B cell (primary cell): ENCODE data around the gene AK4. TPM values are rescaled to one million over a fixed set of nuclear protein-coding genes. Genes with fewer than 3 reads are reported as not detected.

Experiments used
- ATAC-seq: fragments of 200-7000 bp; cut with Tn5 transposase; one replicate; pipeline ENCODE4 v1.10.0; 2021; ENCODE audit warnings: low read depth, mild to moderate bottlenecking, moderate number of reproducible peaks, moderate library complexity
- CTCF ChIA-PET: fragments of 350-600 bp; sonication (Branson Sonifier 250); formaldehyde crosslinking; loops from one replicate; lab custom pipeline; 2021; ENCODE audit warnings: antibody characterized with exemption, inconsistent platforms; lab: Charles Lee
- POLR2A ChIA-PET: fragments of 350-600 bp; sonication (Branson Sonifier 250); formaldehyde crosslinking; loops from one replicate; lab custom pipeline; 2021; ENCODE audit warnings: antibody characterized with exemption; lab: Charles Lee
- DNase-seq: peaks from one replicate; pipeline ENCODE4 v3.0.0; 2013
- H2AFZ ChIP-seq: 2 replicates; pipeline ENCODE4 v1.6.1; 2012; ENCODE audit warnings: mild to moderate bottlenecking, low read depth, low read length; ENCODE audit not compliant: insufficient read depth, poor library complexity, severe bottlenecking
- H3K27ac ChIP-seq, 2 donors: 1 replicate in 1 of 2; 2 replicates in 1 of 2; pipeline ENCODE4 v1.5.1; 2012 to 2013; ENCODE audit warnings: low read length in 2 of 2, mild to moderate bottlenecking in 2 of 2, moderate library complexity in 1 of 2
- H3K27me3 ChIP-seq, 4 experiments: fragments of 200-600 bp in 1 of 4; sonication (generic) in 1 of 4; replicated peaks in 1 of 4; 1 replicate in 2 of 4; 2 replicates in 2 of 4; pipeline versions ENCODE4 v1.6.1 to v1.7.0; 2013 to 2016; ENCODE audit warnings: low read length in 3 of 4, mild to moderate bottlenecking in 2 of 4, mixed read lengths in 1 of 4, moderate library complexity in 1 of 4; ENCODE audit not compliant: insufficient read depth in 4 of 4, control insufficient read depth in 3 of 4; ENCODE audit errors: control extremely low read depth in 1 of 4
- H3K36me3 ChIP-seq, 2 experiments: replicated peaks in 1 of 2; 1 replicate in 1 of 2; 2 replicates in 1 of 2; pipeline versions ENCODE4 v1.6.1 to v1.7.1; 2013; ENCODE audit warnings: low read length in 1 of 2; ENCODE audit not compliant: insufficient read depth in 2 of 2, control insufficient read depth in 1 of 2; ENCODE audit errors: control extremely low read depth in 1 of 2, extremely low read depth in 1 of 2
- H3K4me1 ChIP-seq, 2 donors: fragments of 200-600 bp in 1 of 2; sonication (generic) in 1 of 2; 1 replicate in 1 of 2; 2 replicates in 1 of 2; pipeline versions ENCODE4 v1.5.1 to v1.6.1; 2013 to 2017; ENCODE audit warnings: low read length in 2 of 2; ENCODE audit not compliant: control insufficient read depth in 2 of 2, insufficient read depth in 2 of 2
- H3K4me2 ChIP-seq: replicated peaks from 2 replicates; pipeline ENCODE3; 2012; ENCODE audit warnings: mild to moderate bottlenecking, low read depth, low read length; ENCODE audit not compliant: poor library complexity, severe bottlenecking
- H3K4me3 ChIP-seq, 5 experiments: fragments of 200-600 bp in 1 of 5; sonication (generic) in 1 of 5; 1 replicate in 3 of 5; 2 replicates in 2 of 5; pipeline versions ENCODE4 v1.5.1 to v1.7.0; 2011 to 2016; ENCODE audit warnings: low read length in 4 of 5, mild to moderate bottlenecking in 4 of 5, low read depth in 2 of 5, control low read depth in 1 of 5, moderate library complexity in 1 of 5; ENCODE audit not compliant: insufficient read depth in 1 of 5; ENCODE audit errors: control extremely low read depth in 1 of 5, extremely low read depth in 1 of 5
- H3K79me2 ChIP-seq: fragments of 200-600 bp; sonication (generic); one replicate; pipeline ENCODE4 v1.6.0; 2016; ENCODE audit warnings: low read length; ENCODE audit not compliant: control insufficient read depth, insufficient read depth
- H3K9ac ChIP-seq: fragments of 200-600 bp; sonication (generic); 2 replicates; pipeline ENCODE4 v1.6.1; 2017; ENCODE audit warnings: mild to moderate bottlenecking, low read length, moderate library complexity
- H3K9me3 ChIP-seq, 3 donors: one replicate each; pipeline versions ENCODE4 v1.6.1 to v1.7.1; 2013; ENCODE audit warnings: low read length in 2 of 3; ENCODE audit not compliant: control insufficient read depth in 2 of 3, insufficient read depth in 1 of 3; ENCODE audit errors: control extremely low read depth in 1 of 3
- H4K20me1 ChIP-seq: 2 replicates; pipeline ENCODE4 v1.6.0; 2012; ENCODE audit warnings: mild to moderate bottlenecking, low read length; ENCODE audit not compliant: insufficient read depth, control insufficient read depth, poor library complexity, severe bottlenecking
- H3K27ac Mint-ChIP-seq: one replicate; pipeline ENCODE4 v1.8.0; 2021; ENCODE audit warnings: mixed read lengths
- H3K27me3 Mint-ChIP-seq: one replicate; pipeline ENCODE4 v1.8.0; 2021; ENCODE audit warnings: mixed read lengths
- H3K4me1 Mint-ChIP-seq: one replicate; pipeline ENCODE4 v1.8.0; 2021; ENCODE audit warnings: mixed read lengths
- H3K4me3 Mint-ChIP-seq: one replicate; pipeline ENCODE4 v1.8.0; 2021; ENCODE audit warnings: mixed read lengths
- H3K9me3 Mint-ChIP-seq: one replicate; pipeline ENCODE4 v1.8.0; 2022; ENCODE audit warnings: mixed read lengths; ENCODE audit not compliant: insufficient read depth
- EZH2 ChIP-seq: IDR thresholded peaks from 2 replicates; pipeline ENCODE4 v1.6.1; 2012; ENCODE audit warnings: borderline replicate concordance, low read depth, mild to moderate bottlenecking, moderate library complexity, low read length; ENCODE audit not compliant: insufficient read depth, poor library complexity, severe bottlenecking
- WGBS: methylation state at CpG from one replicate; pipeline ENCODE4 v1.1.5; 2013; ENCODE audit warnings: missing lambda C conversion rate; ENCODE audit not compliant: insufficient coverage; 5-methylcytosine and 5-hydroxymethylcytosine counted together
- intact Hi-C: fragments of 100-400 bp; cut with micrococcal nuclease; formaldehyde crosslinking; loops from one replicate; pipeline ENCODE4 v1.10.0; 2022
- polyA plus RNA-seq: library from polyadenylated mRNA; depleted of rRNA; stranded (reverse); fragments of >200 nt; gene quantifications from 2 replicates; pipeline ENCODE4 v1.2.3, GENCODE V29; 2012
- total RNA-seq, 2 donors: library from RNA; stranded (reverse); fragments of 120-200 nt in 1 of 2; gene quantifications; 1 replicate in 1 of 2; 2 replicates in 1 of 2; pipeline versions ENCODE4 v1.2.3 to v1.2.4, GENCODE V29; 2013 to 2022
- TF ChIP-seq, protein P1 (sequence below): fragments of 200-600 bp; IDR thresholded peaks from one replicate; pipeline ENCODE4 v1.8.0; 2022; ENCODE audit warnings: antibody characterized with exemption, mild to moderate bottlenecking

Gene AK4
- total and polyA plus RNA-seq, 2 donors (not counting 1 experiment from before 2014, with no cell fraction given), result 0.34 TPM; not detected in 1

DNA sequence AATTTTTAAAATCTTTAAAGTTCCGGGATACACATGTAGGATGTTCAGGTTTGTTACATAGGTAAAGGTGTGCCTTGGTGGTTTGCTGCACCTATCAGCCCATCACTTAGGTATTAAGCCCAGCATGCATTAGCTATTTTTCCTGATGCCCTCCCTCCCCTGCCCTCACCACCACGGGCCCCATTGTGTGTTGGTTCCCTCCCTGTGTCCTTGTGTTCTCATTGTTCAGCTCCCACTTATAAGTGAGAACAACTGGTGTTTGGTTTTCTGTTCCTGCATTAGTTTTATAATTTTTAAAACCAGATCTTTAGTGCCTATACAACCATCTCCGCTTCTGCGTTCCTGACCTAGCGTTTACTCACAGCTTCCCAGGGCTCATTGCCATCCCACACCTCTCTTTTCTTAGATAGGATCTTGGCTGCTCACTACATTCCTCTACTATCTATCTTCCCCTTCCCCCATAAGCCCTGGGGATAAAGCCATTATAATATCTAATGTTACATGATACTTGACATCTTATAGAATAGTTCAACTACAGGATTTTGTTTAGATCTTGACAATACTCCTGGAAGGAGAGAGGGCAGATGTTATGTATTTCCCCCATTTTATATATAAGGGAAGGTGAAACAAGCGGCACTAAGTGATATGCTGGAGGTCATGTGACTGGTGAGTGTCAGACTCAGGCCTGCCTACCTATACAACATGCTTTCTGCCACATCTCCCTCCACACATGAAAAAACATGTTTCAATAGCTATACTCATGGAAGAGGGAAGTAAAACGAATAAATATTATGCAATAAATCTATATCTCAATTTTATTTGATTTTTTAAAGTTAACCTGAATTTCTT is 109.1 kb downstream of the AK4 start:
- no peak overlapping the region for H3K4me3 ChIP-seq
- ChIA-PET CTCF (no interaction called here), POLR2A (no interaction called here)
- peaks cover 0 to 3% (median 0%) of the 10 kb centered on the region in 3 donors for H3K9me3 ChIP-seq
- intact Hi-C loops, result no loop called here
- DNase-seq (no peak), ATAC-seq (no peak)
- Mint-ChIP-seq H3K4me1 (peaks cover 14% of the 10 kb centered on the region), H3K27me3 (peaks cover 33% of the 10 kb centered on the region), H3K4me3 (no peak overlapping the region), H3K9me3 (no peaks in the 10 kb centered on the region), H3K27ac (no peak overlapping the region)
- H3K79me2 ChIP-seq, result no peaks in the 10 kb centered on the region
- peaks cover 16% of the 10 kb centered on the region in 2 donors for H3K4me1 ChIP-seq
- peaks cover 0 to 23% (median 7%) of the 10 kb centered on the region in 4 experiments for H3K27me3 ChIP-seq
- H3K36me3 ChIP-seq, result no peaks in the 10 kb centered on the region
- H3K4me2 ChIP-seq, result no peak overlapping the region
- WGBS, result no CpG with 5 or more reads among the region's 7 CpGs
- no peak overlapping the region for H3K9ac ChIP-seq
- H4K20me1 ChIP-seq, result no peaks in the 10 kb centered on the region
- TF ChIP-seq, protein P1, sequence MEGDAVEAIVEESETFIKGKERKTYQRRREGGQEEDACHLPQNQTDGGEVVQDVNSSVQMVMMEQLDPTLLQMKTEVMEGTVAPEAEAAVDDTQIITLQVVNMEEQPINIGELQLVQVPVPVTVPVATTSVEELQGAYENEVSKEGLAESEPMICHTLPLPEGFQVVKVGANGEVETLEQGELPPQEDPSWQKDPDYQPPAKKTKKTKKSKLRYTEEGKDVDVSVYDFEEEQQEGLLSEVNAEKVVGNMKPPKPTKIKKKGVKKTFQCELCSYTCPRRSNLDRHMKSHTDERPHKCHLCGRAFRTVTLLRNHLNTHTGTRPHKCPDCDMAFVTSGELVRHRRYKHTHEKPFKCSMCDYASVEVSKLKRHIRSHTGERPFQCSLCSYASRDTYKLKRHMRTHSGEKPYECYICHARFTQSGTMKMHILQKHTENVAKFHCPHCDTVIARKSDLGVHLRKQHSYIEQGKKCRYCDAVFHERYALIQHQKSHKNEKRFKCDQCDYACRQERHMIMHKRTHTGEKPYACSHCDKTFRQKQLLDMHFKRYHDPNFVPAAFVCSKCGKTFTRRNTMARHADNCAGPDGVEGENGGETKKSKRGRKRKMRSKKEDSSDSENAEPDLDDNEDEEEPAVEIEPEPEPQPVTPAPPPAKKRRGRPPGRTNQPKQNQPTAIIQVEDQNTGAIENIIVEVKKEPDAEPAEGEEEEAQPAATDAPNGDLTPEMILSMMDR, result no peak
- TF ChIP-seq EZH2, result no peak
- no peak overlapping the region for H2AFZ ChIP-seq
- H3K27ac ChIP-seq, result no peak overlapping the region

DNA sequence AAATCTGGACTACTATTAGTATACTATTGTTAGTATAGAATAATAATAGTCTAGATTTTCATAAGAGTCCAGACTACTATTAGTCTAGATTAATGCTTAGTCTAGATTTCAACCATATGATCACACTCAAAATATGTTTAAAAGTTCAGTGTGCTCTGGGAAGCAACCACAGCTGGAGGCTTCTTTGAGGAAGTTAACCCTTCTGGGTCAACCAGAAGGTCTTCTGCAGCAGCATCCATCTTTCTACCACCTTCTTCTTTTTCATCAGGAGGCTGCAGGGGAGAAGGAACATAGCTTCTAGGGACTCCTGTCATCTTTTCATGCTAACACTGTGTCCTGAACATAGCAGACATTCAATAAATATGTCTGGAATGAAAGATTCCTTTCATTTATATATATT is 110.1 kb downstream of the AK4 start:
- H3K9ac ChIP-seq, result no peak overlapping the region
- CTCF ChIA-PET, result no interaction called here
- H3K4me1 ChIP-seq, result peaks cover 16% of the 10 kb centered on the region in 2 donors
- no peaks in the 10 kb centered on the region for H4K20me1 ChIP-seq
- peaks cover 0 to 3% (median 0%) of the 10 kb centered on the region in 3 donors for H3K9me3 ChIP-seq
- H3K27me3 Mint-ChIP-seq, result peaks cover 31% of the 10 kb centered on the region
- intact Hi-C loops, result no loop called here
- no peak overlapping the region for H3K4me3 Mint-ChIP-seq
- ATAC-seq, result no peak
- H3K4me3 ChIP-seq, result no peak overlapping the region
- no peaks in the 10 kb centered on the region for H3K36me3 ChIP-seq
- H3K4me1 Mint-ChIP-seq, result peaks cover 13% of the 10 kb centered on the region
- no peak overlapping the region for H3K4me2 ChIP-seq
- DNase-seq, result no peak
- H2AFZ ChIP-seq, result no peak overlapping the region
- no peaks in the 10 kb centered on the region for H3K79me2 ChIP-seq
- no peak overlapping the region for H3K27ac Mint-ChIP-seq
- POLR2A ChIA-PET, result no interaction called here
- H3K9me3 Mint-ChIP-seq, result no peaks in the 10 kb centered on the region
- peaks cover 0 to 23% (median 7%) of the 10 kb centered on the region in 4 experiments for H3K27me3 ChIP-seq
- no peak overlapping the region for H3K27ac ChIP-seq
- no peak for TF ChIP-seq EZH2
- TF ChIP-seq, protein P1, result no peak
